DOHH2 (cell line): Measurements from ENCODE around the gene MAP4K5.

ENCODE experiments used
- H3F3A ChIP-seq: fragments of 200-600 bp; sonication (generic), shearing (Covaris generic); 2 replicates; pipeline ENCODE4 v1.6.0; 2016; ENCODE audit warnings: antibody characterized with exemption, mild to moderate bottlenecking; ENCODE audit not compliant: control insufficient read depth, insufficient read depth
- H3K27ac ChIP-seq: fragments of 200-600 bp; sonication (generic); 2 replicates; pipeline ENCODE4 v1.5.1; 2014; ENCODE audit warnings: low read depth, mild to moderate bottlenecking, low read length, moderate library complexity
- H3K27me3 ChIP-seq: fragments of 200-600 bp; sonication (generic); 2 replicates; pipeline ENCODE4 v1.6.1; 2014; ENCODE audit warnings: mild to moderate bottlenecking, low read length, mixed read lengths; ENCODE audit not compliant: control insufficient read depth
- H3K36me3 ChIP-seq: fragments of 200-600 bp; sonication (generic); 2 replicates; pipeline ENCODE4 v1.6.1; 2014; ENCODE audit warnings: mild to moderate bottlenecking, low read length, moderate library complexity, mixed read lengths; ENCODE audit not compliant: control insufficient read depth
- H3K4me1 ChIP-seq: fragments of 200-600 bp; sonication (generic); 2 replicates; pipeline ENCODE4 v1.6.1; 2014; ENCODE audit warnings: mild to moderate bottlenecking, low read length, mixed read lengths; ENCODE audit not compliant: control insufficient read depth
- H3K4me2 ChIP-seq: fragments of 200-600 bp; sonication (generic); 2 replicates; pipeline ENCODE4 v1.6.0; 2014; ENCODE audit warnings: mild to moderate bottlenecking, low read length, moderate library complexity
- H3K4me3 ChIP-seq: fragments of 200-600 bp; sonication (generic); 2 replicates; pipeline ENCODE4 v1.5.1; 2014; ENCODE audit warnings: mild to moderate bottlenecking, low read length, mixed read lengths
- H3K79me2 ChIP-seq: fragments of 200-600 bp; sonication (generic); 2 replicates; pipeline ENCODE4 v1.6.1; 2014; ENCODE audit warnings: mild to moderate bottlenecking, low read length, mixed read lengths; ENCODE audit not compliant: control insufficient read depth
- H3K9me2 ChIP-seq: fragments of 200-600 bp; sonication (generic); replicated peaks from 2 replicates; pipeline ENCODE4 v1.6.1; 2014; ENCODE audit warnings: mild to moderate bottlenecking, low read length, mixed read lengths; ENCODE audit not compliant: control insufficient read depth
- H3K9me3 ChIP-seq: fragments of 200-600 bp; sonication (generic); 2 replicates; pipeline ENCODE4 v1.6.1; 2014; ENCODE audit warnings: antibody characterized with exemption, low read length, mixed read lengths; ENCODE audit not compliant: control insufficient read depth, insufficient read depth
- H4K20me1 ChIP-seq: fragments of 200-600 bp; sonication (generic); 2 replicates; pipeline ENCODE4 v1.6.0; 2014; ENCODE audit warnings: low read depth, mild to moderate bottlenecking, antibody characterized with exemption, low read length, moderate library complexity; ENCODE audit not compliant: control insufficient read depth, insufficient read depth
- CTCF ChIP-seq: fragments of 200-600 bp; sonication (generic); IDR thresholded peaks from one replicate; pipeline ENCODE4 v1.5.1; 2014; ENCODE audit warnings: antibody characterized with exemption, mild to moderate bottlenecking, low read depth, low read length; ENCODE audit not compliant: poor library complexity, severe bottlenecking
- EZH2phosphoT487 ChIP-seq: fragments of 200-600 bp; sonication (generic); IDR thresholded peaks from 2 replicates; pipeline ENCODE4 v1.6.1; 2017; ENCODE audit warnings: borderline replicate concordance, mild to moderate bottlenecking, antibody characterized with exemption, low read length, moderate library complexity, mixed read lengths

Gene MAP4K5

GRCh38 chr14:50425816-50426215 is 106.6 kb downstream of the MAP4K5 start:
- Histone ChIP-seq H3K4me3 (no peak overlapping the region), H4K20me1 (no peaks in the 10 kb centered on the region), H3K4me2 (no peak overlapping the region), H3K27me3 (no peaks in the 10 kb centered on the region), H3K27ac (no peak overlapping the region), H3K9me3 (no peaks in the 10 kb centered on the region), H3K79me2 (no peaks in the 10 kb centered on the region), H3F3A (peaks cover 9% of the 10 kb centered on the region; the same call in 1 of the 2 replicates), H3K4me1 (0 out of 2 replicates have a peak, but pooled peaks cover 7% of the 10 kb centered on the region), H3K9me2 (no peaks in the 10 kb centered on the region), H3K36me3 (peaks cover 24% of the 10 kb centered on the region)
- no peak for TF ChIP-seq EZH2phosphoT487

- no peaks in the 10 kb centered on the region for H3K27me3 ChIP-seq
- peaks cover 28% of the 10 kb centered on the region for H3K36me3 ChIP-seq
- peaks cover 9% of the 10 kb centered on the region; the same call in 1 of the 2 replicates for H3F3A ChIP-seq
- no peaks in the 10 kb centered on the region for H3K79me2 ChIP-seq
- no peak for TF ChIP-seq EZH2phosphoT487
- TF ChIP-seq CTCF = no peak
- no peak overlapping the region for H3K27ac ChIP-seq
- no peaks in the 10 kb centered on the region for H4K20me1 ChIP-seq
- H3K9me2 ChIP-seq = no peaks in the 10 kb centered on the region
- H3K4me1 ChIP-seq = 0 out of 2 replicates have a peak, but pooled peaks cover 7% of the 10 kb centered on the region
- no peak overlapping the region for H3K4me3 ChIP-seq
- no peaks in the 10 kb centered on the region for H3K9me3 ChIP-seq
- H3K4me2 ChIP-seq = no peak overlapping the region
Observed at GRCh38 chr14:50425105-50425504, 107.3 kb downstream of the MAP4K5 start.

- no peaks in the 10 kb centered on the region for H3K9me2 ChIP-seq
- H4K20me1 ChIP-seq = no peaks in the 10 kb centered on the region
- H3K9me3 ChIP-seq = no peaks in the 10 kb centered on the region
- H3K4me2 ChIP-seq = no peak overlapping the region
- H3F3A ChIP-seq = peaks cover 9% of the 10 kb centered on the region; the same call in 1 of the 2 replicates
- H3K79me2 ChIP-seq = no peaks in the 10 kb centered on the region
- peaks cover 37% of the 10 kb centered on the region for H3K36me3 ChIP-seq
- H3K4me3 ChIP-seq = no peak overlapping the region
- H3K4me1 ChIP-seq = 0 out of 2 replicates have a peak, but pooled peaks cover 7% of the 10 kb centered on the region
- H3K27me3 ChIP-seq = no peaks in the 10 kb centered on the region
- TF ChIP-seq EZH2phosphoT487 = no peak
- no peak for TF ChIP-seq CTCF
- no peak overlapping the region for H3K27ac ChIP-seq
Observed at GRCh38 chr14:50423529-50423928, 108.8 kb downstream of the MAP4K5 start.

- H3K9me2 ChIP-seq = no peaks in the 10 kb centered on the region
- no peaks in the 10 kb centered on the region for H3K27me3 ChIP-seq
- no peak overlapping the region for H3K27ac ChIP-seq
- no peaks in the 10 kb centered on the region for H4K20me1 ChIP-seq
- no peak overlapping the region for H3K4me3 ChIP-seq
- 0 out of 2 replicates have a peak, but pooled peaks cover 7% of the 10 kb centered on the region for H3K4me1 ChIP-seq
- no peak for TF ChIP-seq EZH2phosphoT487
- TF ChIP-seq CTCF = no peak
- H3K4me2 ChIP-seq = no peak overlapping the region
- H3K36me3 ChIP-seq = peaks cover 39% of the 10 kb centered on the region
- H3K9me3 ChIP-seq = no peaks in the 10 kb centered on the region
- H3F3A ChIP-seq = peaks cover 7% of the 10 kb centered on the region; the same call in 1 of the 2 replicates
- H3K79me2 ChIP-seq = no peaks in the 10 kb centered on the region
Observed at GRCh38 chr14:50421499-50421898, 110.9 kb downstream of the MAP4K5 start.
